OCI-M1 (cell line): Measurements from ENCODE around the gene SSBP3.

Source experiments
- DNase-seq: peaks from one replicate; lab custom pipeline; 2025; lab: John Stamatoyannopoulos, UW

SSBP3 gene

DNA sequence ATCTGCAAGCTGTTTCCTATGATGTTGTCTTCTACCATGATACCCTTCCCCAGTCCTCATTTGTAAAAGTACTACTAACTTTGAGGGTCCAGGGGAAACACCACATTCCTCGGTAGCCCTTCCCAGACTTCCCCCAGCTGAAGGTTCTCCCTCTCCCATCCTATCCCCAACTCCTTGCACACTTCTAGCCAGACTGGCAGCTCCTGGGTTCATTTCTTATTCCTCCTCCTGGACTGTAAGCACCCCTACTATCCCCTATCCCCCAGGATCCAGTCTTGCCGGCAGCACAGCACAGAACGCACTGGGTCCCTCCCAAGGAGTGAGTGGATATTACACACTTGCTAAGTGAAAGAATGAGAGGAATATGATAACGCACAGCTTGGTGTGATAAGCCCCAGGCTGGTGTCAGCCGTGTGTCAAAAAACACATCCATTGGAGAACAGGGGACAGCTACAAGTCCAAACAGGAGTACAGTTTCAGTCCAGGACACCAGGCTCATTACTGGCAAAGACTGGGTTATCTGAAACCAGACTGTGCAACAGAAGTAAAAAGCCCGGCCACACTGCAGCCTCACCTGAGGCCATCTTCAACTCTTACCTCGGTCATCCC, 100.2 kb downstream of the SSBP3 start:
- no peak for DNase-seq

DNA sequence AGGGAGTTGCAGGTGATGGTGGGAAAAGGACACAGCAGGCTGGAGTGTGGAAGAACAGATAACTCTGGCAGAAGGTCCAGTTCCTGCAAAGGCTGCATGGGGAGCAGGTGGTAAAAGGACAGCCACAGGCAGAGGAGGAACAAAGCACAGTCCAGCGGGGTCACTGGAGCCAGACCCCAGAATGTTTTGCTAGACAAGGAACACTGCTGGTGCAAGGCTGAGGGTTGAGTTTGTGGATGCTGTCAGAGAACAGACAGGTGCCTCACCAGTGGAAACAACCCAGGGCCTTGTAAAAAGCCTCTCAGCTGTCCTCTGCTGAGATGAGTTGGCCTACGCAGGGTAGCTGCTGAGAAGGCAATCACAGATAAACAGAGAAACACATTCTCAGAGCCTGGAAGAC, 101.7 kb downstream of the SSBP3 start:
- DNase-seq, result no peak

DNA sequence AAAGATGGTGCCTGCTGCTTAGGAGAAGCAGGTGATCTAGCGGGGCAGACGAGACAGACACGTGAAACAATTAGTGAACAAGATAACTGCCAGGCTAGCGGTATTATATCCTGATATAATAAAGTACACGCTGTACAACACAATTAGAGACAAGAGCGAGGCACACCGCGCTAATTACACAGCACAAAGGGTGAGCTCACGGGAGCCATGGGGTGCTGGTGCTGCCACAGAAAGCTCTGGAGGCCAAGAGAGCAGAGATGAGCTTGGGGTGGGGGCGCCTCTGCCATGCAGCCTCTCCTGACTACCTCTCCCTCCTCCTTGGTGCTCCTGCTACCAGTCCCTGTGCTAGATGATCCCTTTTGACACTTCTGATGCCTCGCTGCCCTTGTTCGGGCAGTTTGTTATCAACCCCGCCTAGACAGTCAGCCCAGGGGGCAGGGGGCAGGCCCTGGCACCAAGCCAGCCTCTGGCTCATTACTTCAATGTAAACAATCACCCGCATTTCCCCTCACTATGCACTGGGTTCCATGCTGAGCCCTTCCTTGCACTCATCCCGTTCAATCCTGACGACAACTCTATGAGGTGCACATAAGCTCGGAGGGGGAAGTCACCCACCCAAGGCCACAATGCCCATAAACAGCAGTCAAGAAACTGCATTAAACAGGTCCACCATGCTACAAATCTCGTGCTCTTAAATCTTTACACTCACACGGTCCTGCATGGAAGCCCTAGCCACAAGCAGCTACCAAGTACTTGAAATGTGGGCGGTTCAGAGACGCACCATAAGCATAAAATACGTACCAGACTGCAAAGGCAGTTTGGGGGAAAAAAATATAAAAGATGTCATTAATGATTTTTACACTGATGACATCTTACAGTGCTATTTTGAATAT, 103.0 kb downstream of the SSBP3 start:
- DNase-seq, result no peak

DNA sequence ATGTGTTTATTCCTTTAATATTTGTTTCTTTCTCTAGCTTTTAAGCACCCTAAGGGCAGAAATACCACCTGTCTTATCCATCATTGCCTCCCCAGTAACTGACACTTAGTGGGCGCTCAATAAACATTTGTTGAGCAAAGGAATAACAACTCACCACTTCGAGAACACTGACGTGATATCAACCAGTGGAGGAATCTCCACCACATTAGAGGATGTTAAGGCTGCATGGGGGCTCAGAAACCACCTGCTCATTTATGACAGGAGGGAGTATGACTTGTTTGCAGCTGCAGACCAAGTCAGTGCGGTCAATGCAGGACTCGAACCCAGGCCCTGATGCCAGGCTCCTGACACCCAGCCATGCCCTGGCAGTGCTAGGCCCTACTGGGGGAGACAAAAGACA, 103.6 kb downstream of the SSBP3 start:
- no peak for DNase-seq

DNA sequence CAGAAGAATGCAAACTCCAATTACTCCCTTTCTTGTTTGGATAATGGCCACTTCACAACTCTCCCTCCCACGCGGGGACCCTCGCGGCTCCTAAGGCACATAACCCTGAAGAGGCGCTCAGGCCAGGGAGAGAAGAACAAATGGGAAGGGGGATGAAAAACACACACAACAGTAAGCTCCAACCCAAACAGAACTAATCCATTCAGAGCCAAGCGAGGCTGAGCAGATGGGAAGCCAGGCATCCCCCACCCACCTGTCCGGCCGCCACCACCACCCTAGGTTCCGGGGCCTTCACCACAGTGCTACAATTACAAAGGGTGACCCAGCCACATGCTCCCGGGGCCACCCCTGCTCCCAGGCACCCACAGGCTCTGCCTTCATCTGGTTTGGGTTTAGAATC, 104.7 kb downstream of the SSBP3 start:
- no peak for DNase-seq

DNA sequence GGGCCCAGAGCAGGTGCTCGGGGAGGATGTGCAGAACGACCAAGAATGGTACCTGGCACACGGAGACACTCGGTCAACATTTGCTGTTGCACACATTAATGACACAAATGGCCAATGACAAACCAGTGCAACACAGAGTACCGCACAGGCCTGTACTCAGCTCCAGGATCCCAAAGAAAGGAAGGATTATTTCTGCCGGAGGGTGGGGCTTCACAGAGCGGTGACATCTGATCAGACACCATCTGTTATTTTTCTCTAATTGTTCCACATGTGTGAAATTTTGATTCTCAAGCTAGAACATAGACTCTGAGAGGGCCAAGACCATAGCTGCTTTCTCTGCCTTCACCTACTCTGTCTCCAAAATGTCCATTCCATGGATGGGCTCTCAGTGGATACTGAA, 105.8 kb downstream of the SSBP3 start:
- no peak for DNase-seq

DNA sequence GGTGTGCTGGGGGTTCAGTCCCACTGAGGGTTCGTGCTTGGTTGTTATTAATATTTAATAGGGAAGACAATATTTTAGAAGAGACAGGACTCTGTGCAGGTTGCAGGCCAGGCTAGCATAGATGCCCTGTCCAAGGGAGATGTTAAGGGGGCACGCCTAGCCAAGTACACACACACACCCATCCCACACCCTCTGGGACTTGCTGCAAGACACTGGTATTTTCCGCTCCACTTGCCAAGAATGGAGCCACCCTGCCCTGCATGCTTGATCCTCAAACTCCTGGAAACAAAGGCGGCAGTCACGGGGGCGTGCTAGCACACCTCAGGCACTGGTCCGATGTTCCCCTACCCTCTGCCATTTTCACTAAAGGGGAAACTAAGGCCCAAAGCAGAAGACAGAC, 107.2 kb downstream of the SSBP3 start:
- no peak for DNase-seq

DNA sequence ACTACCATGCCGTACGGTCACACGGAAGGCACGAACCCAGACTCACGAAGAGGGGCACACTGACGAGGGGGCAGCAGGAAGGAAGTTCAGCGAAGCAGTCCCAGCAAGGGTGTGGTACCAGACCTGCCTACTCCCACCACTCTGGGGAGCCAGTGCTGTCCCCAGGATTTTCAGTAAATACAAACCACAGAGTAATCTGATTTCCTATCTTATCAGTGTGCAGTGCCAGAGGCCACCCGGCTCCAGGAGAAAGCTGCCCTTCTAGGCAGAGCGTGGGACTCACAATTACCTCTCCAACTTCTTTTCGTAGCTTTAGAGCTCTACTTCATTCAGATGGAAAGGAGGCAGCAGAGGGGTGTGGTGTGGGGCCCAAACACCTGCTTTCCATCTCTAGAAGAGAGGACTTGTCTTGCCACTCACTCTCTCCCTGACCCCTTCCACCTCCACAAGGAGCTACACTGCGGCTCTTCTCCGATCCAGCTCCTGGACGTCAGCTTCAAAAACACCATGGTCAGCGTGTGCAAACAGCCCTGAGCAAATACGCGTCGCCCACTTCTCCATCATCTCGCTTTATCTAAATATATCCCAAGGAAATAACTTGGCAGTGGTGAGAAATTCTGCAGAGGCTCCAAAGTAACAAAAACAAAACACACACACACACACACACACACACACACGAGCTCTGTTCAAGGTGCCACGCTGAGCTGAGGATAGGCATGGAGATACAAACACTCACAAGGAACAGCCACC, 107.7 kb downstream of the SSBP3 start:
- DNase-seq, result no peak

DNA sequence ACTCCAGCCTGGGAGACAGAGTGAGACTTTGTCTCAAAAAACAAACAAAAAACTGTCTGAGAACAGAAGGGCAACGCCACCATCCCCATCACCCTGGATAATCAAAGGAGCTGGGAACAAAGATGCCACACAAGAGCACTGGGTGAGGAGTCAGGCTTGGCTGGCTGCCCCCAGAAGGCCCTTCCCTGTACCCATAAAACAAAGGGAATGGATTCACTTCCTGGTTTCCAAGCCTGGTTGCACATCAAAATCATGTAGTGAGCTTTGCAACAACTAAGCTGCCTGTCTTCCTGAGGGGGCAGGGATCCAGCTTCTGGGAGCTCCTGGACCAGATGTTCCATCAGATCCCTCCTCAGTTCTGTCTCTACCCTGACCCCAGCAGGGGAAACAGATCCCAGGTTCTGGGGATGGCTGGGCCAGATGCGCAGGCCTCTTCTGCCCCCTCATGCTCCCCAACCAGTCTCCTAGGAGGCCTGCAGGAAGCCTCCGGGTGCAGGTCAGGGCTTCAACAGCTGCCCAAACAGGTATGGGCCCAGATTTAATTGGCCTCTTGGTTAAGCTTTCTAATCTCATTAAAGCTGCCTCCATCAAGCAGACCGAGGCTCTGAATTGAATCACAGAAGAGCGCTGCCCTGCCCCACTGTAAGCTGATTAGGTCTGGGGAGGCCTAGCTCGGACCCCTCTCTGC, 108.5 kb downstream of the SSBP3 start:
- DNase-seq, result no peak

DNA sequence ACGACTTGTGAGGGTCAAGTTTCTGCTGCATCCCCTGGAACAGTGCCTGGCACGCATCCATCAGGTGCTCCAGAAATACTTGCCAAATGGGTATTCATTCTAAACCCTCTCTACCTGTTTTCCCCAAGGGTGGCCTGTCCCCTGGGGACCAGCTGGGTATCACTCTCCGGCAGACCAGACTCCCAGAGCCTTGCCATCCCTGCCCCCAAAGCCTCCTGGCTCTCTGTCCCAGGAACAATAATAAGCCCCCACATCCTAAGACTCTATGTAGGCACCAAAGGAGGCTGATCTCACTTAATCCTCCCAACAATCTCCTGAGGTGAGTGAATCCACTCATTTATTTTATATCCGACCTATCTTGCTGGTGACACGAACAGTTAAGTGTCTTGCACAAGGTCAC, 109.5 kb downstream of the SSBP3 start:
- no peak for DNase-seq

DNA sequence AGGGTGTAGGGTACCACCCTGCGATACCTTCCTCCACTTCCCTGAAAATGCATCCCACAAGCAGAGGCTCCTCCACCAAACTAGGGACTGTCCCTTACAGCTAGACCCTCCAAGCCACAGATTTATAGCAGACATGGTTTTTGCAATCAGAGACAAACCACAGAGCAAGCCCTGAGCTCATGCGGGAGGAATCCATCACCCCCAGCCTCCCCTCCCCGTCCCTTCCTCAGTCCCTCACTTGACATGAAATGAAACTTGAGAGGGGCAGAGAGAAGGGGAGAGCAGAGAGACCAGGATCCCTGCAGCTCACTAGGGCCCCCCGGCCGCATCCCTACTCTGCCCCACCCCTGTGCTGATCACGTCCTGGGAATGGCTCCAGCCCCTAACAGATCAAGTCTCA, 111.3 kb downstream of the SSBP3 start:
- no peak for DNase-seq

DNA sequence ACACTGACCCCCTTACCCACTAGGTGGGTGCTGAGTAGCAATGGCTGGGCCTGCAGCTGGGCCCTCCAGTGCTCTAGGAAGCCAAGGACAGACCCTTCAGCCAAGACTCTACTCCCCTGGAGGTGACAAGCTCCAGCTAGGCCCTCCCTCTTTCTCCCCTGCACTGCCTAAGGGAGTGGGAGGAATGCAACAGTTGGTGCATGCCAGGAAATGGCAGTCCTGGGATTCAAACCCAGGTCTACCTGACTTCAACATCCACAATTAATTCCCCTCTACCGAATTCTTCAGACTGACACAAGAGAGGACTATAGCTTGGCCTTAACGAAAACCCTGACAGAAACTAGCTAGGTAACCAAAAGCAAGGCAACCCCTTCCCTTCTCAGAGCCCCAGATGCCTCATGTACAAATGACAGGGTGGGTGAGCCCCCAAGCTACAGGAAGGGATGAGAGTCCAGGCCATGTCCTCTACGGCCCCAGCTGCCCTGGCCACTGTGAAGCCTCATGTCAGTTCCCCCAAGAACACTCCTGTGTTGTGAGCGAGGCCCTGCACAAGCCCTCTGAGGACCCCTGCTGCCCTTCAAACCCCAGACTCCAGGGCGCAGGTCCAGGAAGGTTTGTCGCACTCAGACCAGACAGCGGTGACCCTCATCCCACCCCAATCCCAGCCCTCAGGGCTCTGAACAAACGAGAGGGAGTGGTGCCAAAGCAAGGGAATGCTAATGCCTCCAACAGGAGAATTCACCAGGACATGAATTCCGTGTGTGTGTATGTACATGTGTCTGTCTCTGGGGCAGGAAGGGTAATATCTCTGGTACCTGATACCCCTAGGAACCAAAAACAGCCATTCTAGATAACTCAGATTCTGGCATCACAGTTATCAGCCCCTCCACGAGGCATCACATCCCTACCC, 113.9 kb downstream of the SSBP3 start:
- DNase-seq, result no peak

DNA sequence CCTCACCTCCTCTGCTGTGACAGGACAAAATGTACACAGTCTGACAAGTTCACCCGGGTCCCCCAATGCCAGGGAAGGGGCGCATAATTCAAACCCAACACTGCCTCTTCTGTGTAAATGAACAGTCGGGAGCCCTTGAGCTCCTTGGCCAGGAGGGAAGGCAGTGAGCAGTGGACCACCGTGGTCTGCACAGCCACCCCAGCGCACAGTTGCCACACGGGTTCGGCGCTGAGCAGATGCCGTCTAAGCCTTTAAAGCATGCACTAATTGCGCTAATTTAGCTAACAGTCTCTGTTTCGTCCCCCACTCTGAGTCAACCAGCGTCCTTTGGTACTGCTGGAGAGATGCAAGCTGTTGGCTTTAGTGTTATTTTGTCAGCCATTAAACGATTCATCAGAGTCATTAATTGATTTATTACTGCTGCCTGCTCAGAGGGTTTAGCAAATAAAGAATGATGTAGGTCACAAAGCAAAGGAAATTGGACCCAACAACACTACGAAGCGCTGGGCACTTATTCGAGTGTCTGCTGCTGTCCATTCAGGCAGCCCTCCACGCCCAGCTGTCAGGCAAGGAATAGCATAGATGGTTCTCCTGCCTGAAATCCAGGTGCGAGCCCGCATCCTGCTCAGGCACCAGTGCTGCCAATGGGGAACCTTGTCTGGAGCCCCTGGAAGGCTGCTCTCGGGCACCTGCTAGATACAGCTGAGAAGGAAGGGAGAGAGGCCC, 114.8 kb downstream of the SSBP3 start:
- no peak for DNase-seq

DNA sequence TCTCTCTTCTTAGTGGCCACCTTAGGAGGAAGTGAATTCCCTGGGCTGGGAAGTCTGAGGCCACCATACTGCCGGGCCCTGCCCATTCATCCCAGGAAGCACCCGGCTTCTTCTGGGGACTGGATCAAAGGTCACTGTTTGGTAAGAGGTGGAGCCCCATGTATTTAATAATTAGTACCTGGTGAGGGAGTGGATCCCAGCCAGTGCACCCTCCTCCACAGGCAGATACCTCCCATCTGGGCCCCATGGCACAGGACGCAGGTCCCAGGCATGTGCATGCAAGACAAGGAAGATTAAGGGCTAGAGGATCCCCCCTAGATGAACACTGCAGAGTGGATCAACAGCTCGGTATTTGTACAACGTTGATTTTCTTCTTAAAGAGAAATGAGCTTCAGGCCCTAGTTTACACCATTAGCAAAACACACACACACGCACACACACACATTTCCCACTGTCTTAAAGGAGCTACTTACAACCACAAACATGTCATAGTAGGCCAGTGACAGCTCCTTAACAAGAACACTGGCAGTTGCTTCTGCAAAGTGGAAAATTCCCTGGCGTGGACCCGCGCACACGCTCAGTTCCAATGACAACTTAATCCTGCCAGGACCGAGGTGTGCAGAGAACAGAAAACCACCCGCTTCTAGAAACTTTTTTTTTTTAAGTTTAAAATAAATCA, 115.5 kb downstream of the SSBP3 start:
- DNase-seq, result no peak

DNA sequence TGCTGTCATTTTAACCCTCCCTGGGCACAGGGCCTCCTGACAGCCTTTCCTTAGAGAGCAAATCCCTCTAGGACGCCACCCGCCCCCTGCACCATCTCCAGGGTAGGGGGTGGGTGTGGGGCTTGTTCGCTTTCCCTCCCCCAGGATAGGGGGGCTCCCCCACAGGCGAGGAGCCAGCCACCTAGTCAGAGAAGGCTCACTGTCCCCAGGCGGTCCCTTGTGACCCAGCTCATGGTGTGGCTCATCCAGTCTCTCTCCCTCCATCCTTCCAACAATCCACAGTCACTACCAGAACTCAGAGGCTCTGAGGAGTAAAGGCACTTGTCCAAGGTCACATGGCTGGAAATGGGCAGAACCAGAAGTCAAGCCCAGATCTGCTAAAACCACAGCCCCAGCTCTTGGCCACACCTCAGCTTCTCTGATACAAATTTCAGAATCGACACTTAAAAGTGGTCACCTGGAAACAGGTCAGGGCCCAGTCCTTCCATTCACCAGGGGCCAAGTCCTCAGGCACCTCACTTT, 116.4 kb downstream of the SSBP3 start:
- no peak for DNase-seq

DNA sequence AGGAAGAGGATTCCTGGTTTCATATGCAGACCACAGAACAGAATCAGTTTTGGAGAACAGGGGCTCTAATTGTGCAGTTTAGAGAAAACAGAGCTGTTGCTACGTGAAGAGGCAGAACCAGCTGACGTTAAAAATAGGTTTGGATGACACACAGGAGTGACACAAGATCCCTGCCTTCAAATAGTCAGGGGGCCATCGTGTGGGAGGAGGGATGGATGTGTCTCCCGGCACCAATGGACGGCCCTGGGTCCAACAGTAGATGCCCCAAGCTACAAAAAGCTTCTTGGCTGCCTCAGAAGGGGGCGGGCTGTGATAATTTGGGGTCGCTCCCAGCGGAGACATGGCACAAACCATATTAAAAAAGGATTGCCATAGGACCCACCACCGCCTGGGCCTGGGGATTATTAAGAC, 118.4 kb downstream of the SSBP3 start:
- DNase-seq, result no peak

DNA sequence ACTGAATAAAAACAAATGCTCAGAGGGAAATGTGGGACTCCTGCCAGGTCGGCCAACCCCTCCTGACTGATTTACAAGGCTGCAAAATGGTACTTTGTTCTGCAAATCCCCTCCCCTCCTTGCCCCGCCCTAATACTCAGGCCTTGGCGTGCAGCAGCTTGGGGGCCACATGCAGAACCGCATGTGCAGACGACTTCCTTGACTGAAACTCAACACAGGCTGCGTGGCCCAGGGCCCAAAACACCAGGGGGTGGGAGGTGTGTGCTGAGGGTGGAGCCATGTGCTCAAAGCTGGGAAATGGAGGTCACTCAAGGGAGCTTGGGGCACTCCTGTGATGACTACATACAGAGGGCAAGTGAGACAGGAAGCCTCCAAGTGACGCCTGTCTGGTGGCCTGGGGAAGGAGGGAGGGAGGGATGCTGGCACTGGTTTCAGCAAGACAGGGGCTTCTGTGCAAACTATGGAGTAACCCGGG, 119.0 kb downstream of the SSBP3 start:
- no peak for DNase-seq

DNA sequence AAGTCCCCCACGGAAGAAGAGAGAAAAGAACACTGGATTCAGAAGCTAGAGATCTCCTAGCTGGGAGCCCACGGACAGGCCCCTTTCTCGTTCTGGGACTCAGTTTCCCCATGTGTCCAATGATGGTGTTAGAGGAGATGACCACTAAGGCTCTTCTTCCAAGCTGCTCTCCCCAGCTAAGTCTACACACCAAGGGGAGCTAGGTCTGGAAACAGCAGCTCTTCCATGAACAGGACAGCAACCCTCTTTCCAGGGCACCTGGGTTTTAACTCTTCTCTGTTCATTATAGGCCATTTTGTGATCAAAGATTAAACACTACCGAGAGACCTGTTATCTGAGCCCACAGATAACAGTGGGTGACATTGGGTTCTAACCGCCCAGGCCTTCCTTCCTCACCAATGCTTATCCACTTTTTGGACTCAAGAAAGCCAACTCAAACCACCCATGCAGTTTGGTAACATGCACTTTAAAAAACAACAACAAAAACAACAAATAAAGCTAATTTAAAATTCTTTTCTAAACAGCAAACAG, 120.3 kb downstream of the SSBP3 start:
- DNase-seq, result peak; percentile 6

DNA sequence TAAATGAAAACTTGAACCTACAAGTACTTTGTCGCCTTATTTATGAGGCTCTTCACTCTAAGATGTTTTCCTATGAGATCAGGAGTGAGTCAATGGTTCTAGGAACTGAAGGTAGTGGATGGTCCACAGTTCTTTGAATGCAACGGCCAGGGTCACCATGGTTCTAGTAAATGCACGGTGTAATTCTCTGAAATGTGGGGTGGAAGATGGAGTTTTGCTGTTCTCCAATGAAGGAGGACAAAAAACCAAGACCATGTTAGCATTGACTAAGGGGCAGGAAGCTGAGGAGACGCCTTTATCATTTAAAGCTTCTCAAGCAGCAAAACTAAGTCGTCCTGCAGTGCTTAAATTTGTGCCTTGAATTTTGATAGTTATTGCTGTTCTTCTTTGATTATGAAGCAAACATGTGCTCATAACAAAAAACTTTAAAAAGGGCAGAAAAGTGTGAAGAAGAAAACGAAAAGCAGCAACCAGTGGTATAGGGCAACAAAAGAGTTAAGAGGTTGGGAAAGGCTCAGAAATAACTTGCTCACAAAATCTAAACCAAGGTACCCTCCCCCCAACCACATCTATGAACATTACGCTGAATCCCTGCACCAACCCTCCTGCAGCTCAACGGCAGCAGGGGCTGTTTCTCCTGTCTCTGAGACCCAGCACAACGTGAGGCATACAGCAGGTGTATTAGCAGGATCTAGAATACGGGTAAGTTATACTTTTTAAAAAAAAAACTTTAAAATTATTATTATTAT, 121.2 kb downstream of the SSBP3 start:
- DNase-seq, result peak; percentile 13
